OCI-LY7 (cell line): Measurements from ENCODE around the gene ZNF668. TPM values are rescaled to one million over a fixed set of nuclear protein-coding genes. Genes with fewer than 3 reads are reported as not detected.

ENCODE experiments used
- BruUV-seq: library from RNA; stranded (reverse); fragments of 400-500 nt; replicated peaks from 2 replicates; lab custom pipeline; 2021; lab: Mats Ljungman, UMichigan
- CTCF ChIA-PET: fragments of 300-600 bp; sonication (Branson Sonifier 250); formaldehyde crosslinking; loops from one replicate; lab custom pipeline; 2022; ENCODE audit warnings: antibody characterized with exemption; ENCODE audit not compliant: unreplicated experiment; lab: Charles Lee
- POLR2A ChIA-PET: fragments of 300-600 bp; sonication (Branson Sonifier 250); formaldehyde crosslinking; loops from one replicate; lab custom pipeline; 2022; ENCODE audit warnings: antibody characterized with exemption; lab: Charles Lee
- DNase-seq: peaks from one replicate; pipeline ENCODE4 v3.0.0-alpha.2; 2015; ENCODE audit warnings: low spot score
- H2AFZ ChIP-seq: fragments of 200-600 bp; sonication (generic), shearing (Covaris generic); 2 replicates; pipeline ENCODE4 v1.6.1; 2014; ENCODE audit warnings: mild to moderate bottlenecking, antibody characterized with exemption, low read length, moderate library complexity
- H3K27ac ChIP-seq: fragments of 200-600 bp; sonication (generic); 2 replicates; pipeline ENCODE4 v1.5.1; 2014; ENCODE audit warnings: mixed run types, low read depth, mild to moderate bottlenecking, moderate library complexity, low read length, inconsistent platforms; ENCODE audit not compliant: poor library complexity, severe bottlenecking
- H3K36me3 ChIP-seq: fragments of 200-600 bp; sonication (generic); 2 replicates; pipeline ENCODE4 v1.6.1; 2014; ENCODE audit warnings: mild to moderate bottlenecking, antibody characterized with exemption, low read length, moderate library complexity, mixed read lengths; ENCODE audit not compliant: insufficient read depth
- H3K4me1 ChIP-seq: fragments of 200-600 bp; sonication (generic); 2 replicates; pipeline ENCODE4 v1.5.1; 2014; ENCODE audit warnings: mild to moderate bottlenecking, low read length; ENCODE audit not compliant: insufficient read depth, poor library complexity, severe bottlenecking
- H3K4me2 ChIP-seq: fragments of 200-600 bp; sonication (generic); 2 replicates; pipeline ENCODE4 v1.6.1; 2014; ENCODE audit warnings: mild to moderate bottlenecking, low read length
- H3K4me3 ChIP-seq: fragments of 200-600 bp; sonication (generic); 2 replicates; pipeline ENCODE4 v1.5.1; 2014; ENCODE audit warnings: mild to moderate bottlenecking, low read depth, low read length; ENCODE audit not compliant: poor library complexity, severe bottlenecking
- H3K79me2 ChIP-seq: fragments of 200-600 bp; sonication (generic); 2 replicates; pipeline ENCODE4 v1.6.1; 2016; ENCODE audit warnings: low read depth, mild to moderate bottlenecking, low read length, moderate library complexity, mixed read lengths; ENCODE audit not compliant: insufficient read depth
- H3K9me2 ChIP-seq: fragments of 200-600 bp; sonication (generic); 2 replicates; pipeline ENCODE4 v1.6.1; 2016; ENCODE audit warnings: mild to moderate bottlenecking, low read length, mixed read lengths; ENCODE audit not compliant: insufficient read depth
- H3K9me3 ChIP-seq: fragments of 200-600 bp; sonication (generic); 2 replicates; pipeline ENCODE4 v1.6.1; 2014; ENCODE audit warnings: mild to moderate bottlenecking, mixed run types, low read length, mixed read lengths
- H4K20me1 ChIP-seq: fragments of 200-600 bp; sonication (generic); 2 replicates; pipeline ENCODE4 v1.6.1; 2014; ENCODE audit warnings: mild to moderate bottlenecking, antibody characterized with exemption, low read length, moderate library complexity, mixed read lengths; ENCODE audit not compliant: insufficient read depth
- EZH2phosphoT487 ChIP-seq: fragments of 200-600 bp; sonication (generic); IDR thresholded peaks from 2 replicates; pipeline ENCODE4 v1.6.1; 2018; ENCODE audit warnings: low read depth, borderline replicate concordance, mild to moderate bottlenecking, mixed run types, antibody characterized with exemption, low read length, moderate library complexity, mixed read lengths
- intact Hi-C: fragments of 100-400 bp; cut with micrococcal nuclease; formaldehyde crosslinking; loops from one replicate; pipeline ENCODE4 v1.10.0; 2022; ENCODE audit not compliant: unreplicated experiment
- total RNA-seq, 2 experiments: library from RNA; depleted of rRNA in 1 of 2; stranded (reverse); fragments of >200 nt in 1 of 2; shearing (Covaris generic) in 1 of 2; gene quantifications; 2 replicates each; pipeline ENCODE4 v1.2.3, GENCODE V29; 2014 to 2022
- TF ChIP-seq, protein P1 (sequence below): fragments of 200-600 bp; sonication (generic); conservative IDR thresholded peaks from 2 replicates; pipeline ENCODE4 v1.5.1; 2014; ENCODE audit warnings: mild to moderate bottlenecking, antibody characterized with exemption, low read length, moderate library complexity, mixed read lengths

The ZNF668 gene
- total RNA-seq, 2 experiments from 2014 or later: 7.8 to 21.7 TPM

DNA sequence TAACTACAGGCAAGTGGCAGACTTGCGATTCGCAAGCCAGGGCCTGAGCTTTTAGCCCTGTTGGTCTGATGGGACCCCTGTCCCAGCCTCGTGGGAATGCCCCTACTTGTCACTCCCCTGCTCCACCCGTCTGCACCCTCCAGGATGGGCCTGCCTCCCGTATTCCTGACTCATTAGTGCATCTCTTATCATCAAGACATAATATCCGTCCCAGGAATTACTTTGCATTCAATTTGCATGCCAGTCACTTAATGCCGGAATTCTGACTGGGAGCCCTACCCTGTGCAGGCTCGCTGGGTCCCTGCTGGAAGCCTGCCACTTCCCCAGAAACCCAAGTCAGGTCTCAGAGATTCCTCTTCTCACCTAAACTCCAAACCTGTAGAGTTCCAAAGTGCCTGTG, 11.4 kb upstream of the ZNF668 start:
- no peak for TF ChIP-seq EZH2phosphoT487
- TF ChIP-seq, protein P1, sequence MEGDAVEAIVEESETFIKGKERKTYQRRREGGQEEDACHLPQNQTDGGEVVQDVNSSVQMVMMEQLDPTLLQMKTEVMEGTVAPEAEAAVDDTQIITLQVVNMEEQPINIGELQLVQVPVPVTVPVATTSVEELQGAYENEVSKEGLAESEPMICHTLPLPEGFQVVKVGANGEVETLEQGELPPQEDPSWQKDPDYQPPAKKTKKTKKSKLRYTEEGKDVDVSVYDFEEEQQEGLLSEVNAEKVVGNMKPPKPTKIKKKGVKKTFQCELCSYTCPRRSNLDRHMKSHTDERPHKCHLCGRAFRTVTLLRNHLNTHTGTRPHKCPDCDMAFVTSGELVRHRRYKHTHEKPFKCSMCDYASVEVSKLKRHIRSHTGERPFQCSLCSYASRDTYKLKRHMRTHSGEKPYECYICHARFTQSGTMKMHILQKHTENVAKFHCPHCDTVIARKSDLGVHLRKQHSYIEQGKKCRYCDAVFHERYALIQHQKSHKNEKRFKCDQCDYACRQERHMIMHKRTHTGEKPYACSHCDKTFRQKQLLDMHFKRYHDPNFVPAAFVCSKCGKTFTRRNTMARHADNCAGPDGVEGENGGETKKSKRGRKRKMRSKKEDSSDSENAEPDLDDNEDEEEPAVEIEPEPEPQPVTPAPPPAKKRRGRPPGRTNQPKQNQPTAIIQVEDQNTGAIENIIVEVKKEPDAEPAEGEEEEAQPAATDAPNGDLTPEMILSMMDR: no peak
- H3K27ac ChIP-seq: no peak overlapping the region
- intact Hi-C loops: no loop called here
- H3K4me3 ChIP-seq: no peak overlapping the region
- H4K20me1 ChIP-seq: no peaks in the 10 kb centered on the region
- no peaks in the 10 kb centered on the region for H3K4me1 ChIP-seq
- H3K4me2 ChIP-seq: no peak overlapping the region
- no TSS peak for BruUV-seq
- CTCF ChIA-PET: no interaction called here
- no peaks in the 10 kb centered on the region for H3K9me2 ChIP-seq
- no peaks in the 10 kb centered on the region for H3K9me3 ChIP-seq
- peaks cover 64% of the 10 kb centered on the region; the same call in 1 of the 2 replicates for H3K36me3 ChIP-seq
- no peaks in the 10 kb centered on the region for H3K79me2 ChIP-seq
- DNase-seq: no peak
- no peak overlapping the region for H2AFZ ChIP-seq
- POLR2A ChIA-PET: no interaction called here

DNA sequence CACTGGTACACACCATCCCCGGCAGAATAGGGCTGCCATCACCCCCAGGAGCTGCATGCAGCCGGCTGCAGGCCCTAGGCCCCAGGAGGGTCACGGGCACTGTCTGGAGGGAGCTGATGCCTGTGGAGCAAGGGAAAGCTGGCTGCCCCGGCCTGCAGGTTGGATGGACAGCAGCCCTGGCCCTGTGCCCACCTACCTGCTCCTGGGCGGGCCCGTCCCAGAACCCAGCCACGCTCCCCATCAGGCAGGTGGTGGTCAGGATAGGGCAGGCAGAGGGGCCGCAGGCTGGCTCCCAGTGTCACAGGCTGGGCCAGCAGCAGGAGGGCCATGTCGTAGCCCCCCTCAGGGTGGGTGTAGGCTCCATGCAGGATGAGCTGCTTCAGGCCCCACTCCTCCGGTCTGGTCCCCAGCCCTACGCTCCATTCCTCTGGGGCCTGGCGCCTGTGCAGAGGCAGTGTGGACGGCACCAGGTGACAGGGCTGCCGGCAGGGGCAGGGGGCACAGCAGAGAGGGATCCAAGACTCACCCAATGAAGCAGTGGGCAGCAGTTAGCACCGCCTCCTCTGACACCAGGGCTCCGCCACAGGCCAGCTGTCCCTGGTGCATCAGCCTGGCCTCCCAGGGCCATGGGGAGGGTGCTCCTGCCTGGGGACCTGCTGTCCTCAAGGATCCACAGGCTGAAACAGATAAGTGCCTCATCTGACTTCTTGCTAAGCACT, 10.7 kb upstream of the ZNF668 start:
- intact Hi-C loops: no loop called here
- H3K4me3 ChIP-seq: no peak overlapping the region
- H2AFZ ChIP-seq: no peak overlapping the region
- H3K27ac ChIP-seq: no peak overlapping the region
- no TSS peak for BruUV-seq
- H3K9me2 ChIP-seq: no peaks in the 10 kb centered on the region
- no peaks in the 10 kb centered on the region for H3K4me1 ChIP-seq
- POLR2A ChIA-PET: interaction anchor here (0.6 kb wide), 1 partner anchor 125 kb away, joined by 17 read pairs; no protein-coding TSS in a partner anchor
- no peak for TF ChIP-seq EZH2phosphoT487
- TF ChIP-seq, protein P1: no peak
- peaks cover 64% of the 10 kb centered on the region for H3K36me3 ChIP-seq
- H4K20me1 ChIP-seq: no peaks in the 10 kb centered on the region
- H3K4me2 ChIP-seq: no peak overlapping the region
- CTCF ChIA-PET: no interaction called here
- no peaks in the 10 kb centered on the region for H3K79me2 ChIP-seq
- H3K9me3 ChIP-seq: no peaks in the 10 kb centered on the region
- no peak for DNase-seq

DNA sequence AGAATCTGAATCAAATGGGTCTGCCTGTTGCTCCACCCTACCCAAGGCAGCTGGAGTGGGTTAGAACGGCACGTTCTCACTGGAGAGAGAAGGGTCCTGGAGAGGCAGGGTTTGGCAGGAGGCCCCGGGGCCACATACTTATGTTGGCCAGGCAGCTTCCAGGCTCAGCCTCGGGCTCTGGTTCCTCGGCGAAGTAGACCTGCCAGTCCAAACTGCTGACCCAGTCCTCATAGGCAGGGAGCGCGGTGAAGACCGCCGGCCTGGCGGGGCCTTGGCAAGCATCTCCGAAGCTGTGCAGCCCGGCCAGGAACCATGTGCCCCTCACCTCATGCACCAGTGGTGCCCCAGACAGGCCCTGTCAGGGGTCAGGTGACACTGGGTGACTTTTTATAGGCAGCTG, 9.9 kb upstream of the ZNF668 start:
- no peaks in the 10 kb centered on the region for H3K4me1 ChIP-seq
- ChIA-PET POLR2A (no interaction called here), CTCF (no interaction called here)
- H2AFZ ChIP-seq: no peak overlapping the region
- H3K4me3 ChIP-seq: no peak overlapping the region
- H3K9me3 ChIP-seq: no peaks in the 10 kb centered on the region
- no peaks in the 10 kb centered on the region for H3K9me2 ChIP-seq
- intact Hi-C loops: no loop called here
- H3K36me3 ChIP-seq: peaks cover 66% of the 10 kb centered on the region
- no peak overlapping the region for H3K4me2 ChIP-seq
- no TSS peak for BruUV-seq
- no peak for TF ChIP-seq EZH2phosphoT487
- TF ChIP-seq, protein P1: no peak
- no peak for DNase-seq
- no peaks in the 10 kb centered on the region for H4K20me1 ChIP-seq
- H3K27ac ChIP-seq: no peak overlapping the region
- no peaks in the 10 kb centered on the region for H3K79me2 ChIP-seq
